CD8-positive, alpha-beta memory T cell (primary cell): ENCODE results near the gene KCTD16. TPM values are rescaled to one million over a fixed set of nuclear protein-coding genes. Genes with fewer than 3 reads are reported as not detected.

Experiments
- CTCF ChIA-PET: fragments of 350-600 bp; sonication (Branson Sonifier 250); formaldehyde crosslinking; loops from one replicate; lab custom pipeline; 2021; ENCODE audit warnings: antibody characterized with exemption; lab: Charles Lee
- POLR2A ChIA-PET: fragments of 350-600 bp; sonication (Branson Sonifier 250); formaldehyde crosslinking; loops from one replicate; lab custom pipeline; 2021; ENCODE audit warnings: antibody characterized with exemption; lab: Charles Lee
- DNase-seq, 5 donors: peaks; one replicate each; pipeline versions ENCODE4 v3.0.0 to v3.0.0-alpha.2; 2020 to 2022; ENCODE audit warnings: mixed read lengths in 1 of 5
- H3K27ac ChIP-seq: one replicate; pipeline ENCODE4 v1.7.0; 2013; ENCODE audit warnings: low read depth, mild to moderate bottlenecking, low read length, moderate library complexity
- H3K27me3 ChIP-seq: 2 replicates; pipeline ENCODE4 v1.7.0; 2013; ENCODE audit warnings: low read length, mild to moderate bottlenecking; ENCODE audit not compliant: insufficient read depth, poor library complexity, severe bottlenecking
- H3K36me3 ChIP-seq: 2 replicates; pipeline ENCODE4 v1.7.0; 2013; ENCODE audit warnings: mild to moderate bottlenecking, low read length, moderate library complexity; ENCODE audit not compliant: insufficient read depth
- H3K4me1 ChIP-seq: 2 replicates; pipeline ENCODE4 v1.7.0; 2013; ENCODE audit warnings: mild to moderate bottlenecking, low read length, moderate library complexity; ENCODE audit not compliant: insufficient read depth
- H3K4me3 ChIP-seq: 2 replicates; pipeline ENCODE4 v1.7.0; 2013; ENCODE audit warnings: mild to moderate bottlenecking, low read length
- H3K9me3 ChIP-seq: 2 replicates; pipeline ENCODE4 v1.7.0; 2013; ENCODE audit warnings: mild to moderate bottlenecking, low read length
- H3K27ac Mint-ChIP-seq, 8 donors: one replicate each; pipeline ENCODE4 v1.8.0; 2020 to 2021; ENCODE audit warnings: mixed read lengths in 8 of 8, mild to moderate bottlenecking in 6 of 8, inconsistent platforms in 3 of 8, moderate library complexity in 3 of 8
- H3K27me3 Mint-ChIP-seq, 2 donors: one replicate each; pipeline ENCODE4 v1.8.0; 2020 to 2021; ENCODE audit warnings: mixed read lengths in 2 of 2, mild to moderate bottlenecking in 1 of 2, moderate library complexity in 1 of 2
- H3K36me3 Mint-ChIP-seq, 3 donors: one replicate each; pipeline ENCODE4 v1.8.0; 2020 to 2021; ENCODE audit warnings: mixed read lengths in 3 of 3, inconsistent platforms in 1 of 3, mild to moderate bottlenecking in 1 of 3
- H3K4me1 Mint-ChIP-seq, 3 donors: one replicate each; pipeline ENCODE4 v1.8.0; 2020 to 2021; ENCODE audit warnings: mixed read lengths in 3 of 3, inconsistent platforms in 1 of 3, mild to moderate bottlenecking in 1 of 3
- H3K4me3 Mint-ChIP-seq, 7 donors: one replicate each; pipeline ENCODE4 v1.8.0; 2020 to 2021; ENCODE audit warnings: mixed read lengths in 7 of 7, mild to moderate bottlenecking in 6 of 7, moderate library complexity in 4 of 7, inconsistent platforms in 2 of 7
- H3K9me3 Mint-ChIP-seq, 5 donors: one replicate each; pipeline ENCODE4 v1.8.0; 2020 to 2022; ENCODE audit warnings: mixed read lengths in 5 of 5, mild to moderate bottlenecking in 3 of 5, moderate library complexity in 2 of 5, inconsistent platforms in 1 of 5
- polyA plus RNA-seq: library from polyadenylated mRNA; unstranded; fragments of 300-500 nt; fragmentation: Illumina TruSeq; gene quantifications from one replicate; pipeline ENCODE4 v1.2.3, GENCODE V29; 2021
- total RNA-seq, 2 experiments: library from RNA; stranded (reverse); gene quantifications; one replicate each; pipeline ENCODE4 v1.2.3, GENCODE V29; 2021

The KCTD16 gene
- total and polyA plus RNA-seq, 3 experiments from 2014 or later: 0.01 to 0.09 (median 0.02) TPM

GRCh38 chr5:144169904-144170275 lies 783 bp upstream of the KCTD16 start:
- Mint-ChIP-seq H3K9me3 (no peaks in the 10 kb centered on the region), H3K27ac (peak overlapping the region; percentile 84 to 98 (median 94)), H3K4me1 (peaks cover 44 to 57% (median 54%) of the 10 kb centered on the region in 3 donors), H3K4me3 (peak overlapping the region; percentile 87 to 99 (median 90)), H3K36me3 (peaks cover 0 to 48% (median 5%) of the 10 kb centered on the region in 3 donors), H3K27me3 (peaks cover 1 to 4% of the 10 kb centered on the region in 2 donors)
- peaks cover 17% of the 10 kb centered on the region for H3K4me1 ChIP-seq
- peak overlapping the region; percentile 97 for H3K27ac ChIP-seq
- ChIA-PET POLR2A (interaction anchor here (1.0 to 2.3 kb wide), 3 partner anchors 17 to 1167 kb away, joined by 3 to 22 read pairs (median 6); no protein-coding TSS in a partner anchor), CTCF (interaction anchor here (0.7 to 2.6 kb wide), 12 partner anchors 11 to 1171 kb away, joined by 3 to 19 read pairs (median 4); no protein-coding TSS in a partner anchor)
- H3K4me3 ChIP-seq: peak overlapping the region; percentile 94
- H3K27me3 ChIP-seq: no peaks in the 10 kb centered on the region
- H3K36me3 ChIP-seq: peaks cover 18% of the 10 kb centered on the region
- DNase-seq: no peak
- H3K9me3 ChIP-seq: no peaks in the 10 kb centered on the region

- Mint-ChIP-seq H3K27me3 (peaks cover 1 to 4% of the 10 kb centered on the region in 2 donors), H3K9me3 (no peaks in the 10 kb centered on the region), H3K36me3 (peaks cover 0 to 13% (median 0%) of the 10 kb centered on the region in 3 donors), H3K4me3 (no peak overlapping the region), H3K4me1 (peaks cover 31 to 39% (median 36%) of the 10 kb centered on the region in 3 donors), H3K27ac (peak overlapping the region in 1 of 8 donors; percentile 24)
- no peak for DNase-seq
- Histone ChIP-seq H3K36me3 (peaks cover 1% of the 10 kb centered on the region), H3K9me3 (no peaks in the 10 kb centered on the region), H3K27ac (no peak overlapping the region), H3K27me3 (no peaks in the 10 kb centered on the region), H3K4me3 (no peak overlapping the region), H3K4me1 (peaks cover 17% of the 10 kb centered on the region)
- ChIA-PET CTCF (interaction anchor here (1.4 kb wide), 1 partner anchor 10 kb away, joined by 4 read pairs; no protein-coding TSS in a partner anchor), POLR2A (no interaction called here)
Observed at GRCh38 chr5:144173766-144174165, 3.1 kb downstream of the KCTD16 start.

- no peaks in the 10 kb centered on the region for H3K36me3 ChIP-seq
- no peak overlapping the region for H3K4me3 ChIP-seq
- no peaks in the 10 kb centered on the region for H3K4me1 ChIP-seq
- POLR2A ChIA-PET: no interaction called here
- H3K4me3 Mint-ChIP-seq: peak overlapping the region in 1 of 7 donors; percentile 10
- no peaks in the 10 kb centered on the region for H3K9me3 Mint-ChIP-seq
- DNase-seq: peak in 1 of 5 donors; percentile 11
- H3K27ac ChIP-seq: no peak overlapping the region
- no peaks in the 10 kb centered on the region for H3K27me3 ChIP-seq
- peaks cover 0 to 4% of the 10 kb centered on the region in 2 donors for H3K27me3 Mint-ChIP-seq
- H3K9me3 ChIP-seq: no peaks in the 10 kb centered on the region
- peaks cover 8 to 18% (median 13%) of the 10 kb centered on the region in 3 donors for H3K4me1 Mint-ChIP-seq
- H3K27ac Mint-ChIP-seq: peak overlapping the region in 7 of 8 donors; percentile 20 to 88 (median 26)
- no peaks in the 10 kb centered on the region for H3K36me3 Mint-ChIP-seq
- CTCF ChIA-PET: no interaction called here
Observed at GRCh38 chr5:144177548-144177947, 6.9 kb downstream of the KCTD16 start.

- ChIA-PET POLR2A (interaction anchor here (1.4 kb wide), 1 partner anchor 9 kb away, joined by 3 read pairs; no protein-coding TSS in a partner anchor), CTCF (interaction anchor here (1.2 kb wide), 1 partner anchor 8 kb away, joined by 4 read pairs; the partner anchor contains the start of genes KCTD16 and YIPF5)
- Mint-ChIP-seq H3K27me3 (no peaks in the 10 kb centered on the region), H3K4me3 (no peak overlapping the region), H3K4me1 (peaks cover 12 to 25% (median 19%) of the 10 kb centered on the region in 3 donors), H3K27ac (peak overlapping the region in 1 of 8 donors; percentile 29), H3K36me3 (no peaks in the 10 kb centered on the region), H3K9me3 (no peaks in the 10 kb centered on the region)
- no peaks in the 10 kb centered on the region for H3K27me3 ChIP-seq
- peaks cover 6% of the 10 kb centered on the region for H3K4me1 ChIP-seq
- no peaks in the 10 kb centered on the region for H3K9me3 ChIP-seq
- no peak overlapping the region for H3K4me3 ChIP-seq
- H3K27ac ChIP-seq: no peak overlapping the region
- H3K36me3 ChIP-seq: no peaks in the 10 kb centered on the region
- DNase-seq: no peak
Observed at GRCh38 chr5:144179226-144179625, 8.6 kb downstream of the KCTD16 start.

GRCh38 chr5:144183254-144183889 lies 12.7 kb downstream of the KCTD16 start:
- POLR2A ChIA-PET: no interaction called here

GRCh38 chr5:144187699-144188294 lies 17.1 kb downstream of the KCTD16 start:
- H3K27me3 Mint-ChIP-seq: no peaks in the 10 kb centered on the region
- no peaks in the 10 kb centered on the region for H3K9me3 Mint-ChIP-seq
- Histone ChIP-seq H3K27me3 (no peaks in the 10 kb centered on the region), H3K36me3 (no peaks in the 10 kb centered on the region), H3K27ac (peak overlapping the region; percentile 40), H3K4me1 (peaks cover 74% of the 10 kb centered on the region), H3K9me3 (no peaks in the 10 kb centered on the region), H3K4me3 (peak overlapping the region; percentile 13)
- peaks cover 6 to 48% (median 33%) of the 10 kb centered on the region in 3 donors for H3K4me1 Mint-ChIP-seq
- no peaks in the 10 kb centered on the region for H3K36me3 Mint-ChIP-seq
- H3K4me3 Mint-ChIP-seq: peak overlapping the region; percentile 11 to 80 (median 66)
- CTCF ChIA-PET: interaction anchor here (1.0 to 2.9 kb wide), 7 partner anchors 15 to 1176 kb away, joined by 3 to 13 read pairs (median 3); partner anchors contain the start of genes KCTD16, NR3C1 and YIPF5
- POLR2A ChIA-PET: interaction anchor here (1.1 to 3.2 kb wide), 6 partner anchors 8 to 1185 kb away, joined by 3 to 22 read pairs (median 4); partner anchors contain the start of genes KCTD16, NR3C1 and YIPF5
- peak overlapping the region in 2 of 8 donors; percentile 92 to 95 for H3K27ac Mint-ChIP-seq
- peak; percentile 75 to 93 (median 84) for DNase-seq

More at GRCh38 chr5:144183254-144183889, 12.7 kb downstream of the KCTD16 start:
- Histone ChIP-seq H3K4me1 (peaks cover 32% of the 10 kb centered on the region), H3K9me3 (no peaks in the 10 kb centered on the region), H3K4me3 (no peak overlapping the region), H3K27ac (no peak overlapping the region), H3K36me3 (no peaks in the 10 kb centered on the region), H3K27me3 (no peaks in the 10 kb centered on the region)
- Mint-ChIP-seq H3K27ac (peak overlapping the region in 3 of 8 donors; percentile 6 to 39 (median 32)), H3K36me3 (no peaks in the 10 kb centered on the region), H3K9me3 (no peaks in the 10 kb centered on the region), H3K4me3 (no peak overlapping the region), H3K4me1 (peaks cover 12 to 42% (median 23%) of the 10 kb centered on the region in 3 donors), H3K27me3 (no peaks in the 10 kb centered on the region)
- CTCF ChIA-PET: interaction anchor here (0.8 to 1.3 kb wide), 3 partner anchors 10 to 20 kb away, joined by 3 to 5 read pairs (median 4); partner anchors contain the start of genes KCTD16 and YIPF5
- DNase-seq: peak in 2 of 5 donors; percentile 21 to 28

- DNase-seq: peak; percentile 61 to 92 (median 83)
Observed at GRCh38 chr5:144189800-144190429, 19.2 kb downstream of the KCTD16 start.

More at GRCh38 chr5:144189800-144190429, 19.2 kb downstream of the KCTD16 start:
- Mint-ChIP-seq H3K27ac (peak overlapping the region in 1 of 8 donors; percentile 97), H3K4me1 (peaks cover 0 to 42% (median 29%) of the 10 kb centered on the region in 3 donors), H3K36me3 (no peaks in the 10 kb centered on the region), H3K9me3 (no peaks in the 10 kb centered on the region), H3K27me3 (no peaks in the 10 kb centered on the region), H3K4me3 (peak overlapping the region; percentile 11 to 81 (median 68))
- no peaks in the 10 kb centered on the region for H3K36me3 ChIP-seq
- peak overlapping the region; percentile 68 for H3K27ac ChIP-seq
- peaks cover 67% of the 10 kb centered on the region for H3K4me1 ChIP-seq
- peak overlapping the region; percentile 35 for H3K4me3 ChIP-seq
- POLR2A ChIA-PET: interaction anchor here (1.1 to 1.8 kb wide), 3 partner anchors 19 to 787 kb away, joined by 3 to 7 read pairs (median 4); partner anchors contain the start of genes KCTD16 and YIPF5
- H3K9me3 ChIP-seq: no peaks in the 10 kb centered on the region
- no peaks in the 10 kb centered on the region for H3K27me3 ChIP-seq
- CTCF ChIA-PET: interaction anchor here (0.8 to 3.9 kb wide), 7 partner anchors 19 to 1187 kb away, joined by 3 to 19 read pairs (median 6); partner anchors contain the start of genes KCTD16, NR3C1 and YIPF5
